ENCODE data around the gene ENAH.

The ENAH gene

GRCh38 chr1:225691861-225692516 is 39.1 kb upstream of the ENAH start:
- Histone ChIP-seq H3K27me3 (ENCODE audit: control insufficient read depth, insufficient read depth, low read length) (no peaks in the 10 kb centered on the region), H3K4me3 (ENCODE audit: low read length) (no peak overlapping the region), H3K4me1 (ENCODE audit: control insufficient read depth, insufficient read depth, low read length) (peaks cover 6% of the 10 kb centered on the region), H3K9ac (ENCODE audit: low read length) (no peak overlapping the region), H3K27ac (ENCODE audit: low read depth, low read length) (no peak overlapping the region), H3K36me3 (ENCODE audit: control insufficient read depth, insufficient read depth, low read length) (no peaks in the 10 kb centered on the region)

- Histone ChIP-seq H3K4me1 (ENCODE audit: control insufficient read depth, insufficient read depth, low read length) (peaks cover 6% of the 10 kb centered on the region), H3K27me3 (ENCODE audit: control insufficient read depth, insufficient read depth, low read length) (no peaks in the 10 kb centered on the region), H3K36me3 (ENCODE audit: control insufficient read depth, insufficient read depth, low read length) (no peaks in the 10 kb centered on the region), H3K27ac (ENCODE audit: low read depth, low read length) (no peak overlapping the region), H3K4me3 (ENCODE audit: low read length) (no peak overlapping the region), H3K9ac (ENCODE audit: low read length) (no peak overlapping the region)
Measured at GRCh38 chr1:225691377-225691776, 38.5 kb upstream of the ENAH start.

GRCh38 chr1:225689882-225690459 is 37.0 kb upstream of the ENAH start:
- H3K27ac ChIP-seq (ENCODE audit: low read depth, low read length) = no peak overlapping the region
- no peaks in the 10 kb centered on the region for H3K36me3 ChIP-seq (ENCODE audit: control insufficient read depth, insufficient read depth, low read length)
- no peaks in the 10 kb centered on the region for H3K4me1 ChIP-seq (ENCODE audit: control insufficient read depth, insufficient read depth, low read length)
- no peaks in the 10 kb centered on the region for H3K27me3 ChIP-seq (ENCODE audit: control insufficient read depth, insufficient read depth, low read length)
- no peak overlapping the region for H3K9ac ChIP-seq (ENCODE audit: low read length)
- H3K4me3 ChIP-seq (ENCODE audit: low read length) = no peak overlapping the region

DNA sequence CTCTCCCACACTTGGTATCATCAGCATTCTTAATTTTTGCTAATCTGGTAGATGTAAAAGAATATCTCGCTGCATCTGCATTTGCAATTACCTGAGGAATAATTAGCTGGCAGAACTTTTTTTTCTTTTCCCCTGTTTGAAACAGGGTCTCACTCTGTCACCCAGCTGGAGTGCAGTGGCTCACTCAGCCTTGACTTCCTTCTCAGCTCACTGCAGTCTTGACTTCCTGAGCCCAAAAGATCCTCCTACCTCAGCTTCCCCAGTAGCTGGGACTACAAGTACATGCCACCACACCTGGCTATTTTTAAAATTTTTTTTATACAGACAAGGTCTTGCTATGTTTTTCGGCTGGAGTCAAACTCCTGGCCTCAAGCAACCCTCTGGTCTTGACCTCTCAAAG is 35.4 kb upstream of the ENAH start:
- no peaks in the 10 kb centered on the region for H3K4me1 ChIP-seq (ENCODE audit: control insufficient read depth, insufficient read depth, low read length)

GRCh38 chr1:225685476-225686176 is 32.7 kb upstream of the ENAH start:
- no peaks in the 10 kb centered on the region for H3K4me1 ChIP-seq (ENCODE audit: control insufficient read depth, insufficient read depth, low read length)
- H3K4me3 ChIP-seq (ENCODE audit: low read length) = no peak overlapping the region
- no peaks in the 10 kb centered on the region for H3K36me3 ChIP-seq (ENCODE audit: control insufficient read depth, insufficient read depth, low read length)
- H3K27me3 ChIP-seq (ENCODE audit: control insufficient read depth, insufficient read depth, low read length) = no peaks in the 10 kb centered on the region
- H3K9ac ChIP-seq (ENCODE audit: low read length) = no peak overlapping the region
- no peak overlapping the region for H3K27ac ChIP-seq (ENCODE audit: low read depth, low read length)

More for the DNA sequence above, 35.4 kb upstream of the ENAH start:
- Histone ChIP-seq H3K9ac (ENCODE audit: low read length) (no peak overlapping the region), H3K27ac (ENCODE audit: low read depth, low read length) (no peak overlapping the region), H3K27me3 (ENCODE audit: control insufficient read depth, insufficient read depth, low read length) (no peaks in the 10 kb centered on the region), H3K4me3 (ENCODE audit: low read length) (no peak overlapping the region), H3K36me3 (ENCODE audit: control insufficient read depth, insufficient read depth, low read length) (no peaks in the 10 kb centered on the region)

GRCh38 chr1:225684741-225685140 is 31.8 kb upstream of the ENAH start:
- no peaks in the 10 kb centered on the region for H3K36me3 ChIP-seq (ENCODE audit: control insufficient read depth, insufficient read depth, low read length)
- H3K9ac ChIP-seq (ENCODE audit: low read length) = no peak overlapping the region
- H3K27ac ChIP-seq (ENCODE audit: low read depth, low read length) = no peak overlapping the region
- H3K4me3 ChIP-seq (ENCODE audit: low read length) = no peak overlapping the region
- H3K4me1 ChIP-seq (ENCODE audit: control insufficient read depth, insufficient read depth, low read length) = no peaks in the 10 kb centered on the region
- H3K27me3 ChIP-seq (ENCODE audit: control insufficient read depth, insufficient read depth, low read length) = no peaks in the 10 kb centered on the region

GRCh38 chr1:225681231-225681630 is 28.3 kb upstream of the ENAH start:
- no peaks in the 10 kb centered on the region for H3K36me3 ChIP-seq (ENCODE audit: control insufficient read depth, insufficient read depth, low read length)
- H3K27me3 ChIP-seq (ENCODE audit: control insufficient read depth, insufficient read depth, low read length) = no peaks in the 10 kb centered on the region
- no peak overlapping the region for H3K9ac ChIP-seq (ENCODE audit: low read length)
- no peak overlapping the region for H3K4me3 ChIP-seq (ENCODE audit: low read length)
- H3K27ac ChIP-seq (ENCODE audit: low read depth, low read length) = no peak overlapping the region
- H3K4me1 ChIP-seq (ENCODE audit: control insufficient read depth, insufficient read depth, low read length) = no peaks in the 10 kb centered on the region

- H3K36me3 ChIP-seq (ENCODE audit: control insufficient read depth, insufficient read depth, low read length) = no peaks in the 10 kb centered on the region
- H3K4me3 ChIP-seq (ENCODE audit: low read length) = no peak overlapping the region
Measured at GRCh38 chr1:225678545-225678944, 25.6 kb upstream of the ENAH start.

DNA sequence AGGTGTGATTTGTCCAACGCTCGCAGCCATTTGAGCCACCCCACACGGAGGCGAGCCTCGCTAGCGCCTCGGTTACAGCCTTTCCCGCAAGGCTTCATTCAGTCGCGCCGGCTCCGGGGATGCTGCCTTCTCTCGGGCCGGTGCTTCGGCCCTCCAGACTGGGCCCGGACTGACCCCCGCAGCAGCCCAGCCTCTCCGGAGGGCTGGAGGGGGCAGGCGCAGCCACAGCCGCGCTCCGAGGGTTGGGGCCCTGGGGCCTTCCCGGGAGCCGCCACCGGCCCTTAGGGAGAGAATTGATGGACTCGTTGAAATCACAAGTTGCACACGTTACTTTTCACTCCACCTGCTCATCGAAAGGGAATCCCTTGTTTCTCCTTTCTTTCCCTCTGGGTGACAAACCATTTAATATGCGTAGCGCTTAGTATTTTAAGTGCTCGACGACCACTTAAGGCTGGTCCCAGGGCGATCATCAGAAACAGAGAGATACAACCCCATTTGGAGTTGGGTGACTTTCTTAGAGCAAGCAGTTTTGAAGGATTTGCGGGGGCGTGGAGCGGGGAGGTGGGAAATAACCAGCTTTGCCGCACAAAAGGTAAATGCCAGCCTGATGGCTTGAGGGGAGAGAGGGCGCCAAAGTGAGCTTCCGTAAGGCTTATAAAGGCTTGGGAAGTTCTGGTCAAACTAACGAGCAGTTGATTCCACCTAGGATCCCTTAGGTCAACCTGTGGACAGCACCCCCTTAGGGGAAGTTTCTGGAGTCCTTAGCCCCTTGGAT is 24.6 kb upstream of the ENAH start:
- Histone ChIP-seq H3K4me1 (ENCODE audit: control insufficient read depth, insufficient read depth, low read length) (no peaks in the 10 kb centered on the region), H3K27me3 (ENCODE audit: control insufficient read depth, insufficient read depth, low read length) (no peaks in the 10 kb centered on the region), H3K27ac (ENCODE audit: low read depth, low read length) (no peak overlapping the region), H3K9ac (ENCODE audit: low read length) (no peak overlapping the region), H3K36me3 (ENCODE audit: control insufficient read depth, insufficient read depth, low read length) (no peaks in the 10 kb centered on the region), H3K4me3 (ENCODE audit: low read length) (no peak overlapping the region)

More at GRCh38 chr1:225678545-225678944, 25.6 kb upstream of the ENAH start:
- Histone ChIP-seq H3K27ac (ENCODE audit: low read depth, low read length) (no peak overlapping the region), H3K27me3 (ENCODE audit: control insufficient read depth, insufficient read depth, low read length) (no peaks in the 10 kb centered on the region), H3K9ac (ENCODE audit: low read length) (no peak overlapping the region), H3K4me1 (ENCODE audit: control insufficient read depth, insufficient read depth, low read length) (no peaks in the 10 kb centered on the region)

- no peak overlapping the region for H3K9ac ChIP-seq (ENCODE audit: low read length)
- H3K4me3 ChIP-seq (ENCODE audit: low read length) = no peak overlapping the region
- no peaks in the 10 kb centered on the region for H3K36me3 ChIP-seq (ENCODE audit: control insufficient read depth, insufficient read depth, low read length)
- H3K27ac ChIP-seq (ENCODE audit: low read depth, low read length) = no peak overlapping the region
- H3K4me1 ChIP-seq (ENCODE audit: control insufficient read depth, insufficient read depth, low read length) = no peaks in the 10 kb centered on the region
- H3K27me3 ChIP-seq (ENCODE audit: control insufficient read depth, insufficient read depth, low read length) = no peaks in the 10 kb centered on the region
Measured at GRCh38 chr1:225674381-225674780, 21.5 kb upstream of the ENAH start.

- no peak overlapping the region for H3K27ac ChIP-seq (ENCODE audit: low read depth, low read length)
- H3K4me3 ChIP-seq (ENCODE audit: low read length) = no peak overlapping the region
- H3K4me1 ChIP-seq (ENCODE audit: control insufficient read depth, insufficient read depth, low read length) = no peaks in the 10 kb centered on the region
Measured at GRCh38 chr1:225670806-225671733, 18.1 kb upstream of the ENAH start.

More at GRCh38 chr1:225670806-225671733, 18.1 kb upstream of the ENAH start:
- Histone ChIP-seq H3K9ac (ENCODE audit: low read length) (no peak overlapping the region), H3K36me3 (ENCODE audit: control insufficient read depth, insufficient read depth, low read length) (no peaks in the 10 kb centered on the region), H3K27me3 (ENCODE audit: control insufficient read depth, insufficient read depth, low read length) (no peaks in the 10 kb centered on the region)
